SK-N-SH (cell line): ENCODE measurements around the gene MBD2.

Experiments
- CHD2 ChIP-seq: fragments of 150-350 bp; IDR thresholded peaks from 2 replicates; pipeline ENCODE4 v1.6.1; 2018; ENCODE audit warnings: low read length; ENCODE audit not compliant: partially characterized antibody
- EZH2phosphoT487 ChIP-seq: fragments of 200-600 bp; sonication (generic); IDR thresholded peaks from 2 replicates; pipeline ENCODE4 v1.6.1; 2017; ENCODE audit warnings: low read depth, mixed run types, mild to moderate bottlenecking, antibody characterized with exemption, moderate library complexity, borderline replicate concordance
- NRF1 ChIP-seq: IDR thresholded peaks from 2 replicates; pipeline ENCODE4 v1.6.1; 2012; ENCODE audit warnings: low read depth, mild to moderate bottlenecking, low read length
- RCOR1 ChIP-seq: fragments of 150-350 bp; IDR thresholded peaks from 2 replicates; pipeline ENCODE4 v1.6.1; 2017; ENCODE audit warnings: antibody characterized with exemption, low read length
- RFX5 ChIP-seq: IDR thresholded peaks from 2 replicates; pipeline ENCODE4 v1.6.1; 2012; ENCODE audit warnings: mild to moderate bottlenecking, improper control_type of control experiment, low read length
- SIN3A ChIP-seq: IDR thresholded peaks from 2 replicates; pipeline ENCODE4 v1.6.1; 2012; ENCODE audit warnings: low read depth, mild to moderate bottlenecking, low read length, moderate library complexity, borderline replicate concordance
- TAF1 ChIP-seq: IDR thresholded peaks from 2 replicates; pipeline ENCODE4 v1.6.1; 2012; ENCODE audit warnings: low read depth, mild to moderate bottlenecking, low read length, moderate library complexity, borderline replicate concordance
- TF ChIP-seq, protein P1 (sequence below): IDR thresholded peaks from 2 replicates; pipeline ENCODE4 v1.6.1; 2012; ENCODE audit warnings: mild to moderate bottlenecking, low read depth, low read length, moderate library complexity
- TF ChIP-seq, protein P2 (sequence below): fragments of 200-600 bp; sonication (generic); IDR thresholded peaks from 2 replicates; pipeline ENCODE4 v1.6.1; 2017; ENCODE audit warnings: antibody characterized with exemption, mild to moderate bottlenecking, moderate library complexity
- TF ChIP-seq, protein P3 (sequence below): fragments of 150-350 bp; IDR thresholded peaks from 2 replicates; pipeline ENCODE4 v1.6.1; 2017; ENCODE audit warnings: antibody characterized with exemption, low read length, low read depth, borderline replicate concordance

DNA sequence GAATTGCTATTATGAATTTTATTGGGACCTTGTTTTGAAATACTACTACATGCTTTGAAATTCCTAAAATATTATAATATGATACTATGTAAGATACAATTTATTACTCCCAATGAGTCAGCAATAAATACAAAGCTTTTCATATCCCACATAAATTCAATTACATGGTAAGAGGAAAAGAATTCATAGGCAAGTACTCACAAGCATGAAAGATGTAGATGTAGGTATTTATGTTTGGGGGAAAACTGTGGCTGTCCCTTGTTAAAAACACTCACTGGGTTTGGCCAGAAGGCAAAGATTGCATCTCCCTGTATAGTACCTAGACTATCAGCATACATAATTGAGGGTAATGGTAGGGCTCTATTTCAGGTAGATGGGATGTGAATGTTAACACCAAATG is 90.4 kb downstream of the MBD2 start:
- TF ChIP-seq RCOR1 = no peak
- TF ChIP-seq RFX5 = no peak
- TF ChIP-seq TAF1 = no peak
- TF ChIP-seq, protein P1, sequence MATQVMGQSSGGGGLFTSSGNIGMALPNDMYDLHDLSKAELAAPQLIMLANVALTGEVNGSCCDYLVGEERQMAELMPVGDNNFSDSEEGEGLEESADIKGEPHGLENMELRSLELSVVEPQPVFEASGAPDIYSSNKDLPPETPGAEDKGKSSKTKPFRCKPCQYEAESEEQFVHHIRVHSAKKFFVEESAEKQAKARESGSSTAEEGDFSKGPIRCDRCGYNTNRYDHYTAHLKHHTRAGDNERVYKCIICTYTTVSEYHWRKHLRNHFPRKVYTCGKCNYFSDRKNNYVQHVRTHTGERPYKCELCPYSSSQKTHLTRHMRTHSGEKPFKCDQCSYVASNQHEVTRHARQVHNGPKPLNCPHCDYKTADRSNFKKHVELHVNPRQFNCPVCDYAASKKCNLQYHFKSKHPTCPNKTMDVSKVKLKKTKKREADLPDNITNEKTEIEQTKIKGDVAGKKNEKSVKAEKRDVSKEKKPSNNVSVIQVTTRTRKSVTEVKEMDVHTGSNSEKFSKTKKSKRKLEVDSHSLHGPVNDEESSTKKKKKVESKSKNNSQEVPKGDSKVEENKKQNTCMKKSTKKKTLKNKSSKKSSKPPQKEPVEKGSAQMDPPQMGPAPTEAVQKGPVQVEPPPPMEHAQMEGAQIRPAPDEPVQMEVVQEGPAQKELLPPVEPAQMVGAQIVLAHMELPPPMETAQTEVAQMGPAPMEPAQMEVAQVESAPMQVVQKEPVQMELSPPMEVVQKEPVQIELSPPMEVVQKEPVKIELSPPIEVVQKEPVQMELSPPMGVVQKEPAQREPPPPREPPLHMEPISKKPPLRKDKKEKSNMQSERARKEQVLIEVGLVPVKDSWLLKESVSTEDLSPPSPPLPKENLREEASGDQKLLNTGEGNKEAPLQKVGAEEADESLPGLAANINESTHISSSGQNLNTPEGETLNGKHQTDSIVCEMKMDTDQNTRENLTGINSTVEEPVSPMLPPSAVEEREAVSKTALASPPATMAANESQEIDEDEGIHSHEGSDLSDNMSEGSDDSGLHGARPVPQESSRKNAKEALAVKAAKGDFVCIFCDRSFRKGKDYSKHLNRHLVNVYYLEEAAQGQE = no peak
- no peak for TF ChIP-seq SIN3A
- no peak for TF ChIP-seq NRF1
- TF ChIP-seq, protein P2, sequence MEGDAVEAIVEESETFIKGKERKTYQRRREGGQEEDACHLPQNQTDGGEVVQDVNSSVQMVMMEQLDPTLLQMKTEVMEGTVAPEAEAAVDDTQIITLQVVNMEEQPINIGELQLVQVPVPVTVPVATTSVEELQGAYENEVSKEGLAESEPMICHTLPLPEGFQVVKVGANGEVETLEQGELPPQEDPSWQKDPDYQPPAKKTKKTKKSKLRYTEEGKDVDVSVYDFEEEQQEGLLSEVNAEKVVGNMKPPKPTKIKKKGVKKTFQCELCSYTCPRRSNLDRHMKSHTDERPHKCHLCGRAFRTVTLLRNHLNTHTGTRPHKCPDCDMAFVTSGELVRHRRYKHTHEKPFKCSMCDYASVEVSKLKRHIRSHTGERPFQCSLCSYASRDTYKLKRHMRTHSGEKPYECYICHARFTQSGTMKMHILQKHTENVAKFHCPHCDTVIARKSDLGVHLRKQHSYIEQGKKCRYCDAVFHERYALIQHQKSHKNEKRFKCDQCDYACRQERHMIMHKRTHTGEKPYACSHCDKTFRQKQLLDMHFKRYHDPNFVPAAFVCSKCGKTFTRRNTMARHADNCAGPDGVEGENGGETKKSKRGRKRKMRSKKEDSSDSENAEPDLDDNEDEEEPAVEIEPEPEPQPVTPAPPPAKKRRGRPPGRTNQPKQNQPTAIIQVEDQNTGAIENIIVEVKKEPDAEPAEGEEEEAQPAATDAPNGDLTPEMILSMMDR = no peak
- no peak for TF ChIP-seq EZH2phosphoT487
- TF ChIP-seq, protein P3, sequence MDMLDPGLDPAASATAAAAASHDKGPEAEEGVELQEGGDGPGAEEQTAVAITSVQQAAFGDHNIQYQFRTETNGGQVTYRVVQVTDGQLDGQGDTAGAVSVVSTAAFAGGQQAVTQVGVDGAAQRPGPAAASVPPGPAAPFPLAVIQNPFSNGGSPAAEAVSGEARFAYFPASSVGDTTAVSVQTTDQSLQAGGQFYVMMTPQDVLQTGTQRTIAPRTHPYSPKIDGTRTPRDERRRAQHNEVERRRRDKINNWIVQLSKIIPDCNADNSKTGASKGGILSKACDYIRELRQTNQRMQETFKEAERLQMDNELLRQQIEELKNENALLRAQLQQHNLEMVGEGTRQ = no peak
- TF ChIP-seq CHD2 = no peak
